Endothelial cell of umbilical vein (primary cell): ENCODE measurements around the gene CCDC9. TPM values are rescaled to one million over a fixed set of nuclear protein-coding genes. Genes with fewer than 3 reads are reported as not detected.

Experiments
- BruUV-seq: library from RNA; stranded (reverse); fragments of 400-500 nt; replicated peaks from 2 replicates; lab custom pipeline; 2021; lab: Mats Ljungman, UMichigan
- CTCF ChIA-PET: fragments of 300-600, 350-600 bp; sonication (Branson Sonifier 250); formaldehyde crosslinking; loops from one replicate; lab custom pipeline; 2021; ENCODE audit warnings: antibody characterized with exemption, inconsistent platforms; lab: Charles Lee
- POLR2A ChIA-PET: fragments of 300-600, 350-600 bp; sonication (Branson Sonifier 250); formaldehyde crosslinking; loops from one replicate; lab custom pipeline; 2021; ENCODE audit warnings: antibody characterized with exemption, inconsistent platforms; lab: Charles Lee
- DNase-seq: peaks from one replicate; pipeline ENCODE4 v3.0.0-alpha.2; 2011; ENCODE audit warnings: low read depth, low spot score
- FAIRE-seq: peaks from 2 replicates; lab custom pipeline; 2011; peaks lifted over from hg19 to GRCh38; lab: Jason Lieb, UNC
- H2AFZ ChIP-seq: 2 replicates; pipeline ENCODE4 v1.6.0; 2012; ENCODE audit warnings: low read depth, low read length, control low read depth, inconsistent platforms
- H3K27ac ChIP-seq: 2 replicates; pipeline ENCODE4 v1.5.1; 2011; ENCODE audit warnings: low read depth, mild to moderate bottlenecking, control low read depth, low read length, moderate library complexity; ENCODE audit not compliant: insufficient read depth
- H3K27me3 ChIP-seq, 2 experiments: 2 replicates each; pipeline versions ENCODE4 v1.6.0 to v1.6.1; 2011; ENCODE audit warnings: low read length in 2 of 2, mixed read lengths in 1 of 2; ENCODE audit not compliant: control insufficient read depth in 2 of 2, insufficient read depth in 2 of 2
- H3K36me3 ChIP-seq, 2 experiments: 2 replicates in 1 of 2; 3 replicates in 1 of 2; pipeline ENCODE4 v1.5.1; 2011; ENCODE audit warnings: low read length in 2 of 2, mild to moderate bottlenecking in 1 of 2, moderate library complexity in 1 of 2; ENCODE audit not compliant: control insufficient read depth in 2 of 2, insufficient read depth in 2 of 2; ENCODE audit errors: extremely low read depth in 1 of 2
- H3K4me1 ChIP-seq: 3 replicates; pipeline ENCODE4 v1.5.1; 2011; ENCODE audit warnings: mild to moderate bottlenecking, low read length; ENCODE audit not compliant: control insufficient read depth, insufficient read depth; ENCODE audit errors: extremely low read depth
- H3K4me2 ChIP-seq: 2 replicates; pipeline ENCODE4 v1.6.1; 2011; ENCODE audit warnings: low read length, control low read depth, mixed read lengths; ENCODE audit not compliant: insufficient read depth
- H3K4me3 ChIP-seq, 3 experiments: fragments of 200-600 bp in 1 of 3; sonication (generic), shearing (Covaris generic) in 1 of 3; replicated peaks in 1 of 3; 2 replicates each; pipeline ENCODE4 v1.5.1; 2011 to 2016; ENCODE audit warnings: control low read depth in 3 of 3, low read length in 3 of 3, mild to moderate bottlenecking in 2 of 3, inconsistent platforms in 1 of 3, low read depth in 1 of 3, moderate library complexity in 1 of 3; ENCODE audit not compliant: insufficient read depth in 1 of 3
- H3K79me2 ChIP-seq: 2 replicates; pipeline ENCODE4 v1.6.0; 2012; ENCODE audit warnings: low read length, inconsistent platforms; ENCODE audit not compliant: control insufficient read depth, insufficient read depth
- H3K9ac ChIP-seq: replicated peaks from 2 replicates; pipeline ENCODE3; 2011; ENCODE audit warnings: low read length, control low read depth; ENCODE audit not compliant: insufficient read depth; ENCODE audit errors: extremely low read depth
- H3K9me1 ChIP-seq: replicated peaks from 3 replicates; pipeline ENCODE4 v1.6.0; 2011; ENCODE audit warnings: mild to moderate bottlenecking, low read length; ENCODE audit not compliant: control insufficient read depth, insufficient read depth; ENCODE audit errors: extremely low read depth
- H3K9me3 ChIP-seq: replicated peaks from 2 replicates; pipeline ENCODE4 v1.5.1; 2012; ENCODE audit warnings: low read length, inconsistent platforms; ENCODE audit not compliant: control insufficient read depth, insufficient read depth
- H4K20me1 ChIP-seq: replicated peaks from 2 replicates; pipeline ENCODE3; 2011; ENCODE audit warnings: mild to moderate bottlenecking, low read length; ENCODE audit not compliant: control insufficient read depth, insufficient read depth; ENCODE audit errors: extremely low read depth
- EZH2 ChIP-seq: IDR thresholded peaks from 2 replicates; pipeline ENCODE4 v1.6.1; 2012; ENCODE audit warnings: borderline replicate concordance, low read depth, mild to moderate bottlenecking, moderate library complexity, low read length, inconsistent platforms; ENCODE audit not compliant: severe bottlenecking
- FOS ChIP-seq: IDR thresholded peaks from 2 replicates; pipeline ENCODE4 v1.6.1; 2011; ENCODE audit warnings: mild to moderate bottlenecking, low read length, moderate library complexity, borderline replicate concordance; ENCODE audit not compliant: insufficient read depth
- GATA2 ChIP-seq: IDR thresholded peaks from 2 replicates; pipeline ENCODE4 v1.7.0; 2011; ENCODE audit warnings: low read depth, mild to moderate bottlenecking, moderate library complexity, mixed read lengths, low read length; ENCODE audit not compliant: insufficient read length, insufficient read depth
- JUN ChIP-seq: IDR thresholded peaks from 2 replicates; pipeline ENCODE4 v1.6.1; 2011; ENCODE audit warnings: borderline replicate concordance, low read depth; ENCODE audit not compliant: insufficient read length, insufficient read depth
- MYC ChIP-seq: IDR thresholded peaks from one replicate; pipeline ENCODE4 v1.6.1; 2011; ENCODE audit warnings: mild to moderate bottlenecking, low read depth, low read length
- POLR2A ChIP-seq: IDR thresholded peaks from 2 replicates; pipeline ENCODE4 v1.6.1; 2012; ENCODE audit warnings: low read depth, mild to moderate bottlenecking, control low read depth, low read length
- POLR2AphosphoS5 ChIP-seq: IDR thresholded peaks from 2 replicates; pipeline ENCODE4 v1.6.1; 2012; ENCODE audit warnings: low read depth, mild to moderate bottlenecking, control low read depth, low read length, moderate library complexity; ENCODE audit not compliant: insufficient read depth
- dilution Hi-C: fragments of 300-500 bp; cut with MboI; formaldehyde crosslinking; loops from one replicate; pipeline ENCODE4 v1.15.0; 2019; ENCODE audit warnings: low sequenced_read_pairs; ENCODE audit not compliant: extremely low pct_ligation_motif_present
- intact Hi-C: fragments of 100-400 bp; cut with micrococcal nuclease; formaldehyde crosslinking; loops from one replicate; pipeline ENCODE4 v1.10.0; 2022
- polyA plus RNA-seq, 4 experiments: library from polyadenylated mRNA; depleted of rRNA in 3 of 4; stranded (reverse) in 3 of 4; unstranded in 1 of 4; fragments of >200 nt; gene quantifications; 2 replicates each; pipeline versions ENCODE4 v1.2.1 to v1.2.3, GENCODE V29; 2011 to 2012; ENCODE audit warnings: missing spikeins in 1 of 4
- total RNA-seq: library from RNA; stranded (reverse); gene quantifications from 2 replicates; pipeline ENCODE4 v1.2.3, GENCODE V29; 2021
- TF ChIP-seq, protein P1 (sequence below), 2 donors: IDR thresholded peaks; 1 replicate in 1 of 2; 2 replicates in 1 of 2; pipeline ENCODE4 v1.5.1; 2011; ENCODE audit warnings: low read length in 2 of 2, mild to moderate bottlenecking in 2 of 2, moderate library complexity in 2 of 2, control low read depth in 1 of 2, inconsistent platforms in 1 of 2, low read depth in 1 of 2; ENCODE audit not compliant: insufficient read depth in 1 of 2; ENCODE audit errors: extremely low read depth in 1 of 2
- TF ChIP-seq, protein P2 (sequence below): IDR thresholded peaks from 2 replicates; pipeline ENCODE4 v1.6.1; 2011; ENCODE audit not compliant: insufficient read depth, insufficient read length

The CCDC9 gene
- total and polyA plus RNA-seq, 2 donors (not counting 3 experiments of a cell fraction or from before 2014, with no cell fraction given): 6.0 to 26.9 TPM

DNA sequence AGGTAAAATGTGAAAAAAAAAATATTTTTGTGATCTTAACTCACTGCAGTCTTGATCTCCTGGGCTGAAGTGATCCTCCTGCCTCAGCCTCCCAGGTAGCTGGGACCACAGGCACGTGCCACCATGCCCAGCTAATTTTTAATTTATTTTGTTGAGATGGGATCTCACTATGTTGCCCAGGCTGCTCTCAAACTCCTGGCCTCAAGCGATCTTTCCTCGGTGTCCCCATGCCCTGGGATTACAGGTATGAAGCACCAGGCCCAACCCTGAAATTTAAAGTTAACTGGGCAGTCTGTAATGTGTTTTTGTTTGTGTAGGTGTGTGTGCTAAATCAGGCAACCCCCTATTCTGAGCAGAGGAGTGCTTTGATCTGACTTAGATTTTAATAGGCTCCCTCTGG is 50.0 kb downstream of the CCDC9 start:
- ChIA-PET POLR2A (no interaction called here), CTCF (interaction anchor here (0.8 to 2.5 kb wide), 6 partner anchors 7 to 43 kb away, joined by 3 to 17 read pairs (median 4); partner anchors contain the start of gene DHX34)
- Histone ChIP-seq H3K9me1 (no peaks in the 10 kb centered on the region), H3K27me3 (peaks cover 0 to 2% of the 10 kb centered on the region in 2 experiments), H3K9me3 (no peaks in the 10 kb centered on the region), H3K9ac (no peak overlapping the region), H4K20me1 (no peaks in the 10 kb centered on the region), H3K79me2 (no peaks in the 10 kb centered on the region), H2AFZ (no peak overlapping the region), H3K36me3 (no peaks in the 10 kb centered on the region), H3K4me1 (no peaks in the 10 kb centered on the region), H3K4me3 (no peak overlapping the region), H3K27ac (no peak overlapping the region), H3K4me2 (no peak overlapping the region)
- BruUV-seq: no TSS peak
- FAIRE-seq (no peak), DNase-seq (no peak)
- no peak for TF ChIP-seq GATA2
- TF ChIP-seq, protein P1, sequence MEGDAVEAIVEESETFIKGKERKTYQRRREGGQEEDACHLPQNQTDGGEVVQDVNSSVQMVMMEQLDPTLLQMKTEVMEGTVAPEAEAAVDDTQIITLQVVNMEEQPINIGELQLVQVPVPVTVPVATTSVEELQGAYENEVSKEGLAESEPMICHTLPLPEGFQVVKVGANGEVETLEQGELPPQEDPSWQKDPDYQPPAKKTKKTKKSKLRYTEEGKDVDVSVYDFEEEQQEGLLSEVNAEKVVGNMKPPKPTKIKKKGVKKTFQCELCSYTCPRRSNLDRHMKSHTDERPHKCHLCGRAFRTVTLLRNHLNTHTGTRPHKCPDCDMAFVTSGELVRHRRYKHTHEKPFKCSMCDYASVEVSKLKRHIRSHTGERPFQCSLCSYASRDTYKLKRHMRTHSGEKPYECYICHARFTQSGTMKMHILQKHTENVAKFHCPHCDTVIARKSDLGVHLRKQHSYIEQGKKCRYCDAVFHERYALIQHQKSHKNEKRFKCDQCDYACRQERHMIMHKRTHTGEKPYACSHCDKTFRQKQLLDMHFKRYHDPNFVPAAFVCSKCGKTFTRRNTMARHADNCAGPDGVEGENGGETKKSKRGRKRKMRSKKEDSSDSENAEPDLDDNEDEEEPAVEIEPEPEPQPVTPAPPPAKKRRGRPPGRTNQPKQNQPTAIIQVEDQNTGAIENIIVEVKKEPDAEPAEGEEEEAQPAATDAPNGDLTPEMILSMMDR (IDR thresholded peaks at IDR 0.05; ENCODE audit: extremely low read depth in 1 of 2, insufficient read depth in 1 of 2, low read depth in 1 of 2, low read length in 2 of 2): no peak
- no peak for TF ChIP-seq FOS
- TF ChIP-seq, protein P2, sequence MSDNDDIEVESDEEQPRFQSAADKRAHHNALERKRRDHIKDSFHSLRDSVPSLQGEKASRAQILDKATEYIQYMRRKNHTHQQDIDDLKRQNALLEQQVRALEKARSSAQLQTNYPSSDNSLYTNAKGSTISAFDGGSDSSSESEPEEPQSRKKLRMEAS: no peak
- TF ChIP-seq POLR2A: no peak
- no peak for TF ChIP-seq JUN
- no peak for TF ChIP-seq EZH2
- no peak for TF ChIP-seq MYC
- TF ChIP-seq POLR2AphosphoS5: no peak
- dilution Hi-C loops: no loop called here
- intact Hi-C loops: no loop called here
